Measurements from ENCODE around the gene CDH4. TPM values are rescaled to one million over a fixed set of nuclear protein-coding genes. Genes with fewer than 3 reads are reported as not detected.

The CDH4 gene
- total RNA-seq, 1 donor from 2014 or later, result 22.3 TPM

GRCh38 chr20:61823242-61823641 is 571.2 kb downstream of the CDH4 start:
- no peak for DNase-seq

GRCh38 chr20:61828891-61829290 is 576.8 kb downstream of the CDH4 start:
- DNase-seq, result no peak

GRCh38 chr20:61829526-61829925 is 577.5 kb downstream of the CDH4 start:
- DNase-seq, result no peak

- no peak for DNase-seq
Observed at GRCh38 chr20:61830241-61830930, 578.3 kb downstream of the CDH4 start.

- DNase-seq, result no peak
Observed at GRCh38 chr20:61830991-61831390, 578.9 kb downstream of the CDH4 start.

GRCh38 chr20:61832181-61832580 is 580.1 kb downstream of the CDH4 start:
- no peak for DNase-seq

- no peak for DNase-seq
Observed at GRCh38 chr20:61833807-61834610, 581.9 kb downstream of the CDH4 start.

- DNase-seq, result no peak
Observed at GRCh38 chr20:61835301-61835700, 583.2 kb downstream of the CDH4 start.

GRCh38 chr20:61835791-61836350 is 583.8 kb downstream of the CDH4 start:
- DNase-seq, result no peak

GRCh38 chr20:61837200-61837599 is 585.1 kb downstream of the CDH4 start:
- DNase-seq, result no peak

- DNase-seq, result no peak
Observed at GRCh38 chr20:61839223-61839911, 587.3 kb downstream of the CDH4 start.

- no peak for DNase-seq
Observed at GRCh38 chr20:61839912-61840778, 588.1 kb downstream of the CDH4 start.

GRCh38 chr20:61840779-61841455 is 588.9 kb downstream of the CDH4 start:
- DNase-seq, result no peak

- no peak for DNase-seq
Observed at GRCh38 chr20:61841551-61841950, 589.5 kb downstream of the CDH4 start.

GRCh38 chr20:61841966-61842365 is 589.9 kb downstream of the CDH4 start:
- DNase-seq, result no peak

GRCh38 chr20:61844621-61845020 is 592.6 kb downstream of the CDH4 start:
- DNase-seq, result no peak

- no peak for DNase-seq
Observed at GRCh38 chr20:61845233-61845671, 593.2 kb downstream of the CDH4 start.

- DNase-seq, result no peak
Observed at GRCh38 chr20:61846074-61846473, 594.0 kb downstream of the CDH4 start.

- DNase-seq, result no peak
Observed at GRCh38 chr20:61846741-61847419, 594.8 kb downstream of the CDH4 start.

- DNase-seq, result no peak
Observed at GRCh38 chr20:61847420-61847748, 595.3 kb downstream of the CDH4 start.

GRCh38 chr20:61847986-61848385 is 595.9 kb downstream of the CDH4 start:
- DNase-seq, result no peak
